Astrocyte of the cerebellum (primary cell): ENCODE measurements around the gene ITGA3.

Experiments
- DNase-seq: peaks from one replicate; pipeline ENCODE4 v3.0.0-alpha.2; 2011; ENCODE audit warnings: low read depth
- H3K4me3 ChIP-seq: 2 replicates; pipeline ENCODE4 v1.5.1; 2011; ENCODE audit warnings: mild to moderate bottlenecking, low read depth, low read length, moderate library complexity
- in situ Hi-C: cut with HindIII; loops from 2 replicates; pipeline ENCODE4 v1.10.0; 2017; ENCODE audit warnings: low sequenced_read_pairs
- TF ChIP-seq, protein P1 (sequence below): IDR thresholded peaks from 2 replicates; pipeline ENCODE4 v1.5.1; 2012; ENCODE audit warnings: low read length, low read depth, moderate library complexity, mild to moderate bottlenecking; ENCODE audit errors: missing control alignments

ITGA3 gene

DNA sequence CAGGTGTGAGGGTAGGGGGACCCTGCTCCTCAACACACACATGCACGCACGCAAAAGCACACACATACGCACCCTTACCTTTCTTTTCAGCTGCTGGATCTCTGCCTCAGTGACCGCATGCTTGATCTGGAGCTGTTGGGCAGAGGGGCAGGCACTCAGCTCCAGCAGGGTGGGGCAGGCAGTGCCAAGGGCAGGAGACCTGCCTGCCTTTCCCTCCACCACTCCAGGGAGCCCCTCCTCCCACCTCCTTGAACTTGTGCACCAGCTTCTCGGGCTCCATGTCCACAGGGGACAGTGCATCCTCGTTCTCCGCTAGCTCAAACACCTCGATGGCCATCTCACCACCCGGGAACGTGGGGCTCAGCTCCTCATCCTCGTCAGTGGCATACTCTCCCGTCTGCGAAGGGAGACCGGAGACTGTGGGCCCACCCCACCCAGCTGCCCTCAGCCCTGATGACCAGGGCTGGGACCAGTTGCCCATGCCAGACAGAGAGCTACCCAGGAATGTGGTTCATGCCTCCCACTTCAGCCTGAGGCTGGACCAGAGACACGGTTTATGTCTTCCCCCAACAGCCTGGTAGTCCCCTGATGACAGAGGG is 83.4 kb downstream of the ITGA3 start:
- TF ChIP-seq, protein P1, sequence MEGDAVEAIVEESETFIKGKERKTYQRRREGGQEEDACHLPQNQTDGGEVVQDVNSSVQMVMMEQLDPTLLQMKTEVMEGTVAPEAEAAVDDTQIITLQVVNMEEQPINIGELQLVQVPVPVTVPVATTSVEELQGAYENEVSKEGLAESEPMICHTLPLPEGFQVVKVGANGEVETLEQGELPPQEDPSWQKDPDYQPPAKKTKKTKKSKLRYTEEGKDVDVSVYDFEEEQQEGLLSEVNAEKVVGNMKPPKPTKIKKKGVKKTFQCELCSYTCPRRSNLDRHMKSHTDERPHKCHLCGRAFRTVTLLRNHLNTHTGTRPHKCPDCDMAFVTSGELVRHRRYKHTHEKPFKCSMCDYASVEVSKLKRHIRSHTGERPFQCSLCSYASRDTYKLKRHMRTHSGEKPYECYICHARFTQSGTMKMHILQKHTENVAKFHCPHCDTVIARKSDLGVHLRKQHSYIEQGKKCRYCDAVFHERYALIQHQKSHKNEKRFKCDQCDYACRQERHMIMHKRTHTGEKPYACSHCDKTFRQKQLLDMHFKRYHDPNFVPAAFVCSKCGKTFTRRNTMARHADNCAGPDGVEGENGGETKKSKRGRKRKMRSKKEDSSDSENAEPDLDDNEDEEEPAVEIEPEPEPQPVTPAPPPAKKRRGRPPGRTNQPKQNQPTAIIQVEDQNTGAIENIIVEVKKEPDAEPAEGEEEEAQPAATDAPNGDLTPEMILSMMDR: no peak
- in situ Hi-C loops: no loop called here
- no peak overlapping the region for H3K4me3 ChIP-seq
- DNase-seq: no peak
